ENCODE results near the gene STK24. TPM values are rescaled to one million over a fixed set of nuclear protein-coding genes. Genes with fewer than 3 reads are reported as not detected.

Gene STK24
- polyA plus RNA-seq, 2 of the 4 experiments (the other 2 are of a cell fraction), result 46.1 to 55.6 TPM

GRCh38 chr13:98473135-98473787 lies 103.6 kb downstream of the STK24 start:
- TF ChIP-seq ESRRA (IDR thresholded peaks at IDR 0.05; ENCODE audit: borderline replicate concordance, low read length) (no peak), TP53 (CRISPR knock-in tag; IDR thresholded peaks at IDR 0.05) (no peak), EP300 (IDR thresholded peaks at IDR 0.05) (no peak)
- Histone ChIP-seq H3K9me3 (no peaks in the 10 kb centered on the region), H3K4me2 (no peak overlapping the region), H3K27ac (no peak overlapping the region; a peak in 1 of 6 replicates), H3K4me3 (no peak overlapping the region), H3K4me1 (peaks cover 10% of the 10 kb centered on the region; the same call in 2 of the 3 replicates)
- ChIA-PET POLR2A (no interaction called here), CTCF (interaction anchor here (1.8 kb wide), 1 partner anchor 28 kb away, joined by 6 read pairs; no protein-coding TSS in a partner anchor)
- DNase-seq (ENCODE audit: low read depth in 1 of 2, low spot score in 1 of 2), result no peak
- no peak for ATAC-seq
- WGBS (ENCODE audit: missing lambda C conversion rate), result 82% methylated on average over 5 of the region's 5 CpGs
- no peak for FAIRE-seq

GRCh38 chr13:98471934-98472333 lies 105.0 kb downstream of the STK24 start:
- 50% methylated on average over 2 of the region's 10 CpGs for WGBS (ENCODE audit: missing lambda C conversion rate)
- POLR2A ChIA-PET, result no interaction called here
- Histone ChIP-seq H3K27ac (no peak overlapping the region), H3K4me2 (no peak overlapping the region), H3K9me3 (no peaks in the 10 kb centered on the region), H3K4me1 (peaks cover 8% of the 10 kb centered on the region; the same call in 2 of the 3 replicates), H3K4me3 (no peak overlapping the region)
- CTCF ChIA-PET, result interaction anchor here (0.5 to 1.8 kb wide), 3 partner anchors 8 to 181 kb away, joined by 3 to 6 read pairs (median 3); no protein-coding TSS in a partner anchor
- DNase-seq (ENCODE audit: low read depth in 1 of 2, low spot score in 1 of 2) (no peak), ATAC-seq (no peak), FAIRE-seq (no peak)
- TF ChIP-seq ZSCAN20 (CRISPR knock-in tag; IDR thresholded peaks at IDR 0.05) (no peak), JUN (IDR thresholded peaks at IDR 0.05) (no peak), ZNF302 (CRISPR knock-in tag; IDR thresholded peaks at IDR 0.05) (no peak), POLR2AphosphoS2 (conservative IDR thresholded peaks at IDR 0.05; ENCODE audit: low read length) (no peak), GATA3 (IDR thresholded peaks at IDR 0.05; ENCODE audit: borderline replicate concordance) (no peak), HOXB13 (CRISPR knock-in tag; IDR thresholded peaks at IDR 0.05; ENCODE audit: low read depth) (no peak), MAZ (IDR thresholded peaks at IDR 0.05; ENCODE audit: borderline replicate concordance, low read depth, low read length) (no peak), CBX2 (IDR thresholded peaks at IDR 0.05; ENCODE audit: borderline replicate concordance, low read depth) (no peak), ESRRA (IDR thresholded peaks at IDR 0.05; ENCODE audit: borderline replicate concordance, low read length) (no peak), NR3C1 (IDR thresholded peaks at IDR 0.05) (no peak), TP53 (CRISPR knock-in tag; IDR thresholded peaks at IDR 0.05) (no peak), JUNB (IDR thresholded peaks at IDR 0.05) (no peak), MAFK (IDR thresholded peaks at IDR 0.05; ENCODE audit: partially characterized antibody) (no peak), RARB (CRISPR knock-in tag; IDR thresholded peaks at IDR 0.05) (no peak), KDM5A (IDR thresholded peaks at IDR 0.05) (no peak)

- 83% methylated on average over 6 of the region's 6 CpGs for WGBS (ENCODE audit: missing lambda C conversion rate)
- no peaks in the 10 kb centered on the region for H3K9me3 ChIP-seq
- POLR2A ChIA-PET, result no interaction called here
- H3K4me1 ChIP-seq, result no peaks in the 10 kb centered on the region
- no peak overlapping the region for H3K27ac ChIP-seq
- no peak for TF ChIP-seq SMC3 (IDR thresholded peaks at IDR 0.05)
- DNase-seq (ENCODE audit: low read depth in 1 of 2, low spot score in 1 of 2) (no peak), ATAC-seq (no peak), FAIRE-seq (no peak)
- no peak overlapping the region for H3K4me3 ChIP-seq
- CTCF ChIA-PET, result interaction anchor here (1.0 kb wide), 1 partner anchor 23 kb away, joined by 3 read pairs; no protein-coding TSS in a partner anchor
- no peak overlapping the region for H3K4me2 ChIP-seq
Observed at GRCh38 chr13:98470920-98471319, 106.0 kb downstream of the STK24 start.

GRCh38 chr13:98468929-98469328 lies 108.0 kb downstream of the STK24 start:
- no peak overlapping the region for H3K27ac ChIP-seq
- ChIA-PET POLR2A (interaction anchor here (0.6 kb wide), 1 partner anchor 17 kb away, joined by 4 read pairs; no protein-coding TSS in a partner anchor), CTCF (interaction anchor here (0.6 to 3.9 kb wide), 3 partner anchors 23 to 184 kb away, joined by 3 to 21 read pairs (median 4); no protein-coding TSS in a partner anchor)
- WGBS (ENCODE audit: missing lambda C conversion rate), result 92% methylated on average over 12 of the region's 20 CpGs
- DNase-seq (ENCODE audit: low read depth in 1 of 2, low spot score in 1 of 2) (no peak), FAIRE-seq (no peak), ATAC-seq (no peak)
- H3K4me2 ChIP-seq, result no peak overlapping the region
- H3K9me3 ChIP-seq, result no peaks in the 10 kb centered on the region
- no peaks in the 10 kb centered on the region for H3K4me1 ChIP-seq
- no peak overlapping the region for H3K4me3 ChIP-seq
- no peak for TF ChIP-seq RNF2 (IDR thresholded peaks at IDR 0.05; ENCODE audit: borderline replicate concordance, low read depth)
- no peak for TF ChIP-seq CBX8 (IDR thresholded peaks at IDR 0.05)
- no peak for TF ChIP-seq NFE2L2 (conservative IDR thresholded peaks at IDR 0.05; ENCODE audit: low read length)
- TF ChIP-seq PBX3 (IDR thresholded peaks at IDR 0.05), result no peak
- no peak for TF ChIP-seq BHLHE40 (IDR thresholded peaks at IDR 0.05; ENCODE audit: low read depth, low read length)
- TF ChIP-seq FOSL2 (IDR thresholded peaks at IDR 0.05), result no peak
- TF ChIP-seq FOSL2 (CRISPR knock-in tag; IDR thresholded peaks at IDR 0.05), result no peak
- no peak for TF ChIP-seq NPAS2 (CRISPR knock-in tag; IDR thresholded peaks at IDR 0.05; ENCODE audit: borderline replicate concordance)
- no peak for TF ChIP-seq SREBF2 (IDR thresholded peaks at IDR 0.05)
- TF ChIP-seq EP300 (IDR thresholded peaks at IDR 0.05), result no peak
- TF ChIP-seq RAD21 (conservative IDR thresholded peaks at IDR 0.05 in 1 of 2, IDR thresholded peaks at IDR 0.05 in 1 of 2), result no peak
- no peak for TF ChIP-seq CHD4 (IDR thresholded peaks at IDR 0.05; ENCODE audit: borderline replicate concordance)
- TF ChIP-seq HEYL (CRISPR knock-in tag; IDR thresholded peaks at IDR 0.05), result no peak
- no peak for TF ChIP-seq CTCF (IDR thresholded peaks at IDR 0.05)
- TF ChIP-seq JUNB (IDR thresholded peaks at IDR 0.05), result no peak
- TF ChIP-seq ZC3H11A (IDR thresholded peaks at IDR 0.05), result no peak

Data from A549 (cell line).